GM11168 (cell line): Measurements from ENCODE around the gene APOBEC3H.

Experiments
- in situ Hi-C: fragments of 300-500 bp; cut with MboI; formaldehyde crosslinking; loops from one replicate; pipeline ENCODE4 v1.12.0; 2022; ENCODE audit warnings: low sequenced_read_pairs; ENCODE audit not compliant: unreplicated experiment

The APOBEC3H gene

GRCh38 chr22:39106326-39106725 is 9.3 kb downstream of the APOBEC3H start:
- in situ Hi-C loops: loop anchor here (25.0 kb wide), 1 partner anchor 244 kb away; the partner anchor contains the start of gene CBX6

- in situ Hi-C loops: loop anchor here (25.0 kb wide), 1 partner anchor 246 kb away; the partner anchor contains the start of gene CBX6
These were observed 11.4 kb downstream of the APOBEC3H start for GRCh38 chr22:39108487-39108886.

GRCh38 chr22:39109361-39109760 is 12.3 kb downstream of the APOBEC3H start:
- in situ Hi-C loops: loop anchor here (25.0 kb wide), 1 partner anchor 247 kb away; the partner anchor contains the start of gene CBX6

GRCh38 chr22:39110631-39111561 is 13.9 kb downstream of the APOBEC3H start:
- in situ Hi-C loops: loop anchor here (25.0 kb wide), 1 partner anchor 249 kb away; the partner anchor contains the start of gene CBX6

GRCh38 chr22:39114112-39114511 is 17.1 kb downstream of the APOBEC3H start:
- in situ Hi-C loops: loop anchor here (25.0 kb wide), 1 partner anchor 252 kb away; the partner anchor contains the start of gene CBX6

- in situ Hi-C loops: loop anchor here (5.0 to 25.0 kb wide), 2 partner anchors 103 to 253 kb away; partner anchors contain the start of genes APOBEC3C and CBX6
These were observed 18.5 kb downstream of the APOBEC3H start for GRCh38 chr22:39115570-39115969.

- in situ Hi-C loops: loop anchor here (5.0 to 25.0 kb wide), 2 partner anchors 104 to 254 kb away; partner anchors contain the start of genes APOBEC3C and CBX6
These were observed 19.1 kb downstream of the APOBEC3H start for GRCh38 chr22:39115977-39116621.

GRCh38 chr22:39117585-39118191 is 20.6 kb downstream of the APOBEC3H start:
- in situ Hi-C loops: loop anchor here (5.0 to 25.0 kb wide), 2 partner anchors 105 to 255 kb away; partner anchors contain the start of genes APOBEC3C and CBX6

- in situ Hi-C loops: loop anchor here (25.0 kb wide), 1 partner anchor 259 kb away; the partner anchor contains the start of gene CBX6
These were observed 23.9 kb downstream of the APOBEC3H start for GRCh38 chr22:39120983-39121382.

- in situ Hi-C loops: loop anchor here (25.0 kb wide), 1 partner anchor 261 kb away; the partner anchor contains the start of gene CBX6
These were observed 25.9 kb downstream of the APOBEC3H start for GRCh38 chr22:39122772-39123470.

GRCh38 chr22:39123751-39124581 is 26.9 kb downstream of the APOBEC3H start:
- in situ Hi-C loops: loop anchor here (25.0 kb wide), 1 partner anchor 262 kb away; the partner anchor contains the start of gene CBX6

GRCh38 chr22:39125622-39126021 is 28.6 kb downstream of the APOBEC3H start:
- in situ Hi-C loops: no loop called here

- in situ Hi-C loops: no loop called here
These were observed 31.5 kb downstream of the APOBEC3H start for GRCh38 chr22:39128508-39128907.

- in situ Hi-C loops: no loop called here
These were observed 32.0 kb downstream of the APOBEC3H start for GRCh38 chr22:39129081-39129480.

- in situ Hi-C loops: no loop called here
These were observed 32.7 kb downstream of the APOBEC3H start for GRCh38 chr22:39129746-39130145.

- in situ Hi-C loops: no loop called here
These were observed 33.2 kb downstream of the APOBEC3H start for GRCh38 chr22:39130152-39130704.

GRCh38 chr22:39130892-39131855 is 34.1 kb downstream of the APOBEC3H start:
- in situ Hi-C loops: no loop called here
